K562 (cell line): ENCODE measurements around the gene KCND3.

Experiments used
- EZH2 ChIP-seq: IDR thresholded peaks from 2 replicates; pipeline ENCODE4 v1.6.1; 2012; ENCODE audit warnings: low read depth, mild to moderate bottlenecking, inconsistent platforms, low read length, borderline replicate concordance
- GABPA ChIP-seq: fragments of 200-800 bp; sonication (Bioruptor generic); conservative IDR thresholded peaks from 2 replicates; pipeline ENCODE4 v1.6.1; 2016; ENCODE audit warnings: low read depth, missing genetic modification characterization, missing compliant biosample characterization
- JUN ChIP-seq, 2 experiments: sonication (generic) in 1 of 2; formaldehyde crosslinking in 1 of 2; IDR thresholded peaks; 2 replicates each; pipeline versions ENCODE4 v1.6.1 to v1.8.0; 2012 to 2022; ENCODE audit warnings: borderline replicate concordance in 2 of 2, mild to moderate bottlenecking in 2 of 2, improper control_type of control experiment in 1 of 2, low read depth in 1 of 2, low read length in 1 of 2, missing genetic modification reagents in 1 of 2
- NFIC ChIP-seq: fragments of 450-650 bp; IDR thresholded peaks from 2 replicates; pipeline ENCODE4 v1.6.1; 2017; ENCODE audit warnings: mild to moderate bottlenecking, inconsistent platforms
- SAFB2 ChIP-seq: fragments of 200-400 bp; formaldehyde crosslinking; IDR thresholded peaks from 2 replicates; pipeline ENCODE4 v1.6.1; 2018; ENCODE audit warnings: borderline replicate concordance, low read length, low read depth, moderate library complexity; ENCODE audit not compliant: severe bottlenecking
- TEAD4 ChIP-seq, 2 experiments: sonication (generic) in 1 of 2; formaldehyde crosslinking in 1 of 2; IDR thresholded peaks; 2 replicates each; pipeline versions ENCODE4 v1.6.1 to v1.8.0; 2012 to 2022; ENCODE audit warnings: borderline replicate concordance in 1 of 2, inconsistent platforms in 1 of 2, low read length in 1 of 2, mild to moderate bottlenecking in 1 of 2, missing genetic modification reagents in 1 of 2
- TGIF2 ChIP-seq: sonication (generic); formaldehyde crosslinking; IDR thresholded peaks from 2 replicates; pipeline ENCODE4 v1.8.1; 2022; ENCODE audit warnings: mild to moderate bottlenecking, missing genetic modification reagents, moderate library complexity
- ZNF76 ChIP-seq: fragments of 250-450 bp; sonication (Bioruptor Pico); IDR thresholded peaks from 2 replicates; pipeline ENCODE4 v1.4.0; 2020; ENCODE audit warnings: mild to moderate bottlenecking, moderate library complexity, borderline replicate concordance
- ZSCAN29 ChIP-seq: fragments of 450-650 bp; IDR thresholded peaks from 2 replicates; pipeline ENCODE4 v1.6.1; 2017
- TF ChIP-seq, protein P1 (sequence below): sonication (generic); formaldehyde crosslinking; IDR thresholded peaks from 2 replicates; pipeline ENCODE4 v1.8.1; 2023; ENCODE audit warnings: mild to moderate bottlenecking, missing genetic modification reagents
- TF ChIP-seq, protein P2 (sequence below): fragments of 450-650 bp; formaldehyde crosslinking; IDR thresholded peaks from 2 replicates; pipeline ENCODE4 v1.4.0; 2022; ENCODE audit warnings: missing genetic modification characterization
- TF ChIP-seq, protein P3 (sequence below), 3 experiments: IDR thresholded peaks in 2 of 3; conservative IDR thresholded peaks in 1 of 3; 2 replicates each; pipeline ENCODE4 v1.5.1; 2011 to 2012; ENCODE audit warnings: low read length in 3 of 3, mild to moderate bottlenecking in 3 of 3, control low read depth in 2 of 3, improper control_type of control experiment in 1 of 3, inconsistent platforms in 1 of 3, low read depth in 1 of 3, mixed read lengths in 1 of 3, moderate library complexity in 1 of 3; ENCODE audit not compliant: insufficient read depth in 2 of 3

DNA sequence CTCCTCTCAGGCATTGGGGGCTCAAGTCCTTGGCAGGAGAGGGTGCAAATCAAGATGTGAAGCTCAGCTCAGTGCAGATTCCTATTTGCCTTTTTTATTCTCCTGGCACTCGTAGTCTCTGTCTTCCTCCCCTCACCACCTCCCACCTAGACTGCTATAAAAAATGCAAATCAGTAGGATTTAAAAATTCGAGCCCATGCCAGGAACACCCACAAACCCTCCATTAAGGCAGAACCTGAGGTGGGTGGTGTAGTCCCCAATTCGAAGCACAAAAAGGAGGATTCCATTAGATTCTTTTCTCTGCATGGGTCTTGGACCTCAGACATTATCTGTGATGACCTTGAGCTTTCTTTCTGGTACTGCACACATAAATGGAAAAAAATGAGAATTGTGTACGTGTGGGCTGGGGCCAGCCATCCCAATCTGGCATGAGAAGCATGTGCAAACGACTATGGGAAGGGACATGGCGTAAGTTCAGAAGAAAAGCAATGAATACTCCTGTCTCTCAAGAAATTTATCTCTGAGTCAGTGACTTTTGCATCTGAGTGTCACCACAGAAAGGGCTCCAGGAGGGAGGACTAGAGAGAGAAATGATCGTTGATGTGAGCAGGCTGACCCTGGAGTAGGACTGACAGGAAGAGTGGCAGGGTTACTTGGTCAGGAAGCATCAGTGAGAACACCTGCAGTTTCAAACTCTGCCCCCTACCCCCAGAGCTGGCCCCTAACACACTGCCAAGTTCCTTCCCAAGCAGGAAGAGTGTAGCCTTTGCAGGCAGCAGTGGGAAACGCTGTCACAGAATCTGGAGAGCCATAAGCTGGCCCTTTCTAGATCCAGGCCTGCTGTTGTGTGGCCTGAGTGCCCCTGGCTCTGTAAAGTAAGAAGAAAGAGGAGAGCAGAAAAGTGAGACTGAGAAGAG lies 252.0 kb downstream of the KCND3 start:
- TF ChIP-seq ZSCAN29 (no peak), SAFB2 (no peak), GABPA (tag) (no peak), TEAD4 (IDR thresholded peaks at IDR 0.05; ENCODE audit: low read length) (no peak), TEAD4 (CRISPR knock-in tag; IDR thresholded peaks at IDR 0.05; ENCODE audit: borderline replicate concordance) (no peak), EZH2 (no peak), JUN (IDR thresholded peaks at IDR 0.05; ENCODE audit: borderline replicate concordance, low read depth, low read length) (no peak), JUN (CRISPR knock-in tag; IDR thresholded peaks at IDR 0.05; ENCODE audit: borderline replicate concordance) (no peak), TGIF2 (no peak), ZNF76 (no peak), NFIC (no peak)
- TF ChIP-seq, protein P1, sequence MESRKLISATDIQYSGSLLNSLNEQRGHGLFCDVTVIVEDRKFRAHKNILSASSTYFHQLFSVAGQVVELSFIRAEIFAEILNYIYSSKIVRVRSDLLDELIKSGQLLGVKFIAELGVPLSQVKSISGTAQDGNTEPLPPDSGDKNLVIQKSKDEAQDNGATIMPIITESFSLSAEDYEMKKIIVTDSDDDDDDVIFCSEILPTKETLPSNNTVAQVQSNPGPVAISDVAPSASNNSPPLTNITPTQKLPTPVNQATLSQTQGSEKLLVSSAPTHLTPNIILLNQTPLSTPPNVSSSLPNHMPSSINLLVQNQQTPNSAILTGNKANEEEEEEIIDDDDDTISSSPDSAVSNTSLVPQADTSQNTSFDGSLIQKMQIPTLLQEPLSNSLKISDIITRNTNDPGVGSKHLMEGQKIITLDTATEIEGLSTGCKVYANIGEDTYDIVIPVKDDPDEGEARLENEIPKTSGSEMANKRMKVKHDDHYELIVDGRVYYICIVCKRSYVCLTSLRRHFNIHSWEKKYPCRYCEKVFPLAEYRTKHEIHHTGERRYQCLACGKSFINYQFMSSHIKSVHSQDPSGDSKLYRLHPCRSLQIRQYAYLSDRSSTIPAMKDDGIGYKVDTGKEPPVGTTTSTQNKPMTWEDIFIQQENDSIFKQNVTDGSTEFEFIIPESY (CRISPR knock-in tag) = no peak
- TF ChIP-seq, protein P2, sequence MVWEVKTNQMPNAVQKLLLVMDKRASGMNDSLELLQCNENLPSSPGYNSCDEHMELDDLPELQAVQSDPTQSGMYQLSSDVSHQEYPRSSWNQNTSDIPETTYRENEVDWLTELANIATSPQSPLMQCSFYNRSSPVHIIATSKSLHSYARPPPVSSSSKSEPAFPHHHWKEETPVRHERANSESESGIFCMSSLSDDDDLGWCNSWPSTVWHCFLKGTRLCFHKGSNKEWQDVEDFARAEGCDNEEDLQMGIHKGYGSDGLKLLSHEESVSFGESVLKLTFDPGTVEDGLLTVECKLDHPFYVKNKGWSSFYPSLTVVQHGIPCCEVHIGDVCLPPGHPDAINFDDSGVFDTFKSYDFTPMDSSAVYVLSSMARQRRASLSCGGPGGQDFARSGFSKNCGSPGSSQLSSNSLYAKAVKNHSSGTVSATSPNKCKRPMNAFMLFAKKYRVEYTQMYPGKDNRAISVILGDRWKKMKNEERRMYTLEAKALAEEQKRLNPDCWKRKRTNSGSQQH = no peak
- TF ChIP-seq, protein P3, sequence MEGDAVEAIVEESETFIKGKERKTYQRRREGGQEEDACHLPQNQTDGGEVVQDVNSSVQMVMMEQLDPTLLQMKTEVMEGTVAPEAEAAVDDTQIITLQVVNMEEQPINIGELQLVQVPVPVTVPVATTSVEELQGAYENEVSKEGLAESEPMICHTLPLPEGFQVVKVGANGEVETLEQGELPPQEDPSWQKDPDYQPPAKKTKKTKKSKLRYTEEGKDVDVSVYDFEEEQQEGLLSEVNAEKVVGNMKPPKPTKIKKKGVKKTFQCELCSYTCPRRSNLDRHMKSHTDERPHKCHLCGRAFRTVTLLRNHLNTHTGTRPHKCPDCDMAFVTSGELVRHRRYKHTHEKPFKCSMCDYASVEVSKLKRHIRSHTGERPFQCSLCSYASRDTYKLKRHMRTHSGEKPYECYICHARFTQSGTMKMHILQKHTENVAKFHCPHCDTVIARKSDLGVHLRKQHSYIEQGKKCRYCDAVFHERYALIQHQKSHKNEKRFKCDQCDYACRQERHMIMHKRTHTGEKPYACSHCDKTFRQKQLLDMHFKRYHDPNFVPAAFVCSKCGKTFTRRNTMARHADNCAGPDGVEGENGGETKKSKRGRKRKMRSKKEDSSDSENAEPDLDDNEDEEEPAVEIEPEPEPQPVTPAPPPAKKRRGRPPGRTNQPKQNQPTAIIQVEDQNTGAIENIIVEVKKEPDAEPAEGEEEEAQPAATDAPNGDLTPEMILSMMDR (IDR thresholded peaks at IDR 0.05 in 2 of 3, conservative IDR thresholded peaks at IDR 0.05 in 1 of 3; ENCODE audit: insufficient read depth in 2 of 3, low read depth in 1 of 3, low read length in 3 of 3) = no peak
